BLaER1 treated with 17β-estradiol and CSF1 and Interleukin-3, amounts not matched to agents 10 nM and 100 nM (cell line): ENCODE data around the gene ZNF415.

Experiments used
- H3K27ac ChIP-seq, 11 experiments: shearing (Covaris generic); formaldehyde crosslinking; 2 replicates each; pipeline ENCODE4 v1.8.1; 2022
- H3K27me3 ChIP-seq, 11 experiments: shearing (Covaris generic); formaldehyde crosslinking; 2 replicates each; pipeline ENCODE4 v1.8.1; 2022
- H3K36me3 ChIP-seq, 11 experiments: shearing (Covaris generic); formaldehyde crosslinking; 2 replicates each; pipeline ENCODE4 v1.8.1; 2022
- H3K4me1 ChIP-seq, 10 experiments: shearing (Covaris generic); formaldehyde crosslinking; 2 replicates each; pipeline ENCODE4 v1.8.1; 2022
- H3K4me2 ChIP-seq, 11 experiments: shearing (Covaris generic); formaldehyde crosslinking; 2 replicates each; pipeline ENCODE4 v1.8.1; 2022
- H3K4me3 ChIP-seq, 10 experiments: shearing (Covaris generic); formaldehyde crosslinking; 2 replicates each; pipeline ENCODE4 v1.8.1; 2022
- H3K9ac ChIP-seq, 11 experiments: shearing (Covaris generic); formaldehyde crosslinking; 2 replicates each; pipeline ENCODE4 v1.8.1; 2022
- H3K9me3 ChIP-seq, 11 experiments: shearing (Covaris generic); formaldehyde crosslinking; replicated peaks in 1 of 11; 2 replicates each; pipeline ENCODE4 v1.8.1; 2022
- H4K20me1 ChIP-seq, 11 experiments: shearing (Covaris generic); formaldehyde crosslinking; 2 replicates each; pipeline ENCODE4 v1.8.1; 2022
- Cebpa-rat ChIP-seq, 11 experiments: shearing (Covaris generic); IDR thresholded peaks; 2 replicates each; pipeline ENCODE4 v1.8.1; 2022

ZNF415 gene

DNA sequence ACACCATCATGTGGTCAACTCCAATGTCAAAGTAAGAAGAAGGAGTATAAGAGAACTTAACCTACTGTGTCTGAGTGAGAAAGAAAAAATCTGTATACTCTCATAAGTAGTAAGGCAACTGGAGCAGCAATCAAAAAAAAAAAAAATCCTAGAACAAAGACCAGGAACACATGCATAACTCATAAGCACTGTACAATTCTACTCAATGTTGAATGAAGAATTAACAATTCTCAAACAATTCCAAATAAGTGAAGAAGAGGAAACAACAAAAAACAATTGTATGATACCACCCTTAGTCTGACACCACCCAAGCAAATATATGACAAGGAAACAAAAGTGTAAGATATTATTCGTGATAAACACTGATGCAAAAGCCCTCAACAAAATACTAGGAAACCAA lies 54.0 kb downstream of the ZNF415 start:
- no peak overlapping the region for H3K27ac ChIP-seq
- no peak overlapping the region for H3K9ac ChIP-seq
- H3K4me3 ChIP-seq: no peak overlapping the region
- no peaks in the 10 kb centered on the region for H3K27me3 ChIP-seq
- TF ChIP-seq Cebpa-rat (IDR thresholded peaks at IDR 0.05): no peak
- H3K4me2 ChIP-seq: no peak overlapping the region
- H4K20me1 ChIP-seq: peaks cover 0 to 19% (median 0%) of the 10 kb centered on the region in 11 experiments; a peak in 3 of 22 replicates
- peaks cover 97 to 100% (median 99%) of the 10 kb centered on the region in 11 experiments for H3K36me3 ChIP-seq
- no peaks in the 10 kb centered on the region for H3K4me1 ChIP-seq
- H3K9me3 ChIP-seq: peaks cover 81 to 99% (median 96%) of the 10 kb centered on the region in 11 experiments

DNA sequence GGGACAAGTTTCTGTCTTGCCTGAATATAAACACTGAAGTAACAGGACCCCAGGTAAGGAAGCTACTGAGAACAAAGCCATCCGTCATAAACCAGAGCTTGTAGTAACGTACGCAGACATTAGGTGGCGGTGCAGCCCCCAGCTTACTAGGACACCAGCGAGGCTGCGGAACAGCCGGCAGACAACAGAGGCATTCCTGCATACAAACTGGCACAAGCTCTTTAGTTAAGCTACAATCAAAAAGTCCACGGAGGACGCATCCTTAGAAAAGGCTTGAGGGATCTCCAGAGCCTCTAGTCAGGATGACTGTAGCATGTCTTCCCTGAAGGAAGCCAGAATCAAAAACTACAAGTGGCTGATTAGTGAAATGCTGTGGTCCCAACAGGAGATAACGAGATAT lies 55.7 kb downstream of the ZNF415 start:
- Histone ChIP-seq H3K27me3 (no peaks in the 10 kb centered on the region), H3K4me1 (no peaks in the 10 kb centered on the region), H3K9ac (no peak overlapping the region), H3K36me3 (peaks cover 97 to 100% (median 99%) of the 10 kb centered on the region in 11 experiments), H3K4me3 (no peak overlapping the region), H3K27ac (no peak overlapping the region), H3K4me2 (no peak overlapping the region), H3K9me3 (peaks cover 81 to 99% (median 96%) of the 10 kb centered on the region in 11 experiments), H4K20me1 (peaks cover 0 to 19% (median 0%) of the 10 kb centered on the region in 11 experiments; a peak in 3 of 22 replicates)
- no peak for TF ChIP-seq Cebpa-rat (IDR thresholded peaks at IDR 0.05)

DNA sequence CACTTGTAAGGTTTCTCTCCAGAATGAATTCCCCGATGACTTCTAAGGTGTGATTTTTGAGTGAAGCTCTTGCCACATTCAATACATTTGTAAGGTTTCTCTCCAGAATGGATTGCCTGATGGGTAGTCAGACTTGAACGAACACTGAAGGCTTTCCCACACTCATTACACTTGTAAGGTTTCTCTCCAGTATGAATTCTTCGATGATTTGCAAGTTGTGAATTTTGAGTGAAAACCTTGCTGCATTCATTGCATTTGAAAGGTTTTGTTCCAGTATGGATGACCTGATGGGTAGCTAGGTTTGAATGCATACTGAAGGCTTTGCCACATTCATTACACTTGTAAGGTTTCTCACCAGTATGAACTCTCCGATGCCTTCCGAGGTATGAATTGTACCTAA lies 63.9 kb downstream of the ZNF415 start:
- Histone ChIP-seq H3K27me3 (no peaks in the 10 kb centered on the region; a peak in 1 of 22 replicates), H3K9ac (no peak overlapping the region), H3K36me3 (peaks cover 87 to 100% (median 99%) of the 10 kb centered on the region in 11 experiments), H3K4me1 (no peaks in the 10 kb centered on the region), H3K4me2 (no peak overlapping the region), H4K20me1 (no peaks in the 10 kb centered on the region), H3K9me3 (peaks cover 99 to 100% (median 100%) of the 10 kb centered on the region in 11 experiments), H3K27ac (no peak overlapping the region), H3K4me3 (peak overlapping the region; percentile 3 to 44 (median 33); a peak in 14 of 20 replicates)
- TF ChIP-seq Cebpa-rat (IDR thresholded peaks at IDR 0.05): no peak

DNA sequence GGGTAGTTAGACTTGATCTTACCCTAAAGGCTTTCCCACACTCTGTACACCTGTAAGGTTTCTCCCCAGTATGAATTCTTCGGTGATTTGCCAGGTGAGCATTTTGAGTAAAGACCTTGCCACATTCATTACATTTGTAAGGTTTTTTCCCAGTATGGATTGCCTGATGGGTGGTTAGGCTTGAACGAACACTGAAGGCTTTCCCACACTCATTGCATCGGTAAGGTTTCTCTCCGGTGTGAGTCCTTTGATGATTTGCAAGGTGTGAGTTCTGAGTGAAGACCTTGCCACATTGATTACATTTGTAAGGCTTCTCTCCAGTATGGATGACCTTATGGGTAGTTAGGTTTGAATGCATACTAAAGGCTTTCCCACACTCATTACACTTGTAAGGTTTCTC lies 64.5 kb downstream of the ZNF415 start:
- TF ChIP-seq Cebpa-rat (IDR thresholded peaks at IDR 0.05): no peak
- H3K36me3 ChIP-seq: peaks cover 80 to 100% (median 99%) of the 10 kb centered on the region in 11 experiments
- H3K4me3 ChIP-seq: peak overlapping the region in 9 of 10 experiments; percentile 19 to 44 (median 32); a peak in 15 of 20 replicates
- no peaks in the 10 kb centered on the region for H4K20me1 ChIP-seq
- no peak overlapping the region for H3K4me2 ChIP-seq
- no peaks in the 10 kb centered on the region; a peak in 1 of 22 replicates for H3K27me3 ChIP-seq
- no peaks in the 10 kb centered on the region for H3K4me1 ChIP-seq
- no peak overlapping the region for H3K9ac ChIP-seq
- peaks cover 99 to 100% (median 100%) of the 10 kb centered on the region in 11 experiments for H3K9me3 ChIP-seq
- no peak overlapping the region for H3K27ac ChIP-seq

DNA sequence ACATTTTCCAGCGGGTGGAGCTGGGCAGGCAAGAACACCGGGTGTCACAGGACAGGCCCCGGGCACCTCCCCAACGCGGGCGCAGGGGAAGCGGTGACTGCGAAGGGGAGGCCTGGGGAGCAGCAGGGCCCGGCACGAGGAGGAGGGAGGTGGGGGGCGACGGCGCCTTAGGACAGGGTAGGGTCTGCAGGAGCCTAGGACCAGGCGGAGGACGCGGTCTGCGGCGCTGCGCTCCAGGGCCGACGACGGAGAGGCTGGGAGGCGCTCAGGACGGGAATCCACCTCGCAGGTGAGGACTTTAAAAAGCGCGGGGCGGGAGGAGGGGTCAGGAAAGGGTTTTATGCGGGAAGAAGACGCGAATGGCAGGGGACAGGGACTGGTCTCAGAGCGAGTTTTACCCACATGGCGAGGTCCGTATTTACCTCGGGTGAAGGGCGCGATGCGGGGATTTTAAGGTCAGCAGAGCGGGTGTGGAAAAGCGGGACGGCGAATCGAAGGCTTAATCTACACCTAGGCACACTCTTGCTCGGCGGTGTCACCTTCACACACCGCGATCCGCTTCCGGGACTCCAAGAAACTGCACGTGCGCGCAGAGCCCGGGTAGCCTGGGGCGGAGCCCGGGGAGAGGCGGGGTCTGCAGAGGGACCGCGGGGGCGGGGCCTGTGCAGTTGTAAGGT lies 74.7 kb downstream of the ZNF415 start:
- no peak overlapping the region for H3K4me2 ChIP-seq
- H3K36me3 ChIP-seq: peaks cover 0 to 27% (median 13%) of the 10 kb centered on the region in 11 experiments; a peak in 17 of 22 replicates
- H3K9ac ChIP-seq: no peak overlapping the region
- H3K27me3 ChIP-seq: no peaks in the 10 kb centered on the region
- H3K4me3 ChIP-seq: no peak overlapping the region
- no peak for TF ChIP-seq Cebpa-rat (IDR thresholded peaks at IDR 0.05)
- H3K9me3 ChIP-seq: peaks cover 62 to 97% (median 82%) of the 10 kb centered on the region in 11 experiments
- peaks cover 0 to 12% (median 9%) of the 10 kb centered on the region in 10 experiments; a peak in 11 of 20 replicates for H3K4me1 ChIP-seq
- no peaks in the 10 kb centered on the region for H4K20me1 ChIP-seq
- H3K27ac ChIP-seq: no peak overlapping the region
